ENCODE results near the gene TRIP4.
"Not testable (repeated sequence)": the region's sequence is repeated elsewhere in the genome, so short reads cannot be mapped to it uniquely, and the experiment has no call there.

TRIP4 gene

DNA sequence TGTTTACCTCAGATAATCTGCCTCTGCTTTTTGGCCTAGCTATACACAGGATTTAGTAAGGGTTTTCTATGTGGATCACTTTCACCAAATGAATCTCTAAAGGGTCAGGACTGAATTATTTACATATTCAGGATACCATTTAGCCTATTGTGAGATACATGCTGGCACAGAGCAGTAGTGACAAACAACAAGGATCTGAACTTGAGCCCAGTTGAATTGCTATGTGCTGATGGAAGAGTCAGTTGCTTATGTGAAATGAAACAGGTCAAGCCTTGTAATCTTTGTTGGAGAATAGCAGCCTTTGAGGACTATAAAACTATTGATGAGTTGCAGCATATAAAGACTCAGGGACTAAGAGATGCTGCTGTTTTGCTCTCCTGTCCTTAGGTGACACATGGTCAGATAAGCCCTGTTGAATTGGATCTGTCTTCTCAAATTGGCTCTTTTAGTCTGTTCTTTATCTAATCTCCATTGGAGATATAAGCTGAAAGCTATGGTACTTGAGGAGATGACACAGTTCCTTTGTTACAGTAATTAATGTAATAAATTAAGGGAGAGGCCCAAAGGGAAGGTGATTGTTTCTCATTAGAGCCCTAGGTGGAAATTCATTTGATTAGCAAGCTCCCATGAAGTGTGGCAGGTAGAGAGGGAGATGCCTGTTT is 103.1 kb downstream of the TRIP4 start:
- DNase-seq, result no peak

DNA sequence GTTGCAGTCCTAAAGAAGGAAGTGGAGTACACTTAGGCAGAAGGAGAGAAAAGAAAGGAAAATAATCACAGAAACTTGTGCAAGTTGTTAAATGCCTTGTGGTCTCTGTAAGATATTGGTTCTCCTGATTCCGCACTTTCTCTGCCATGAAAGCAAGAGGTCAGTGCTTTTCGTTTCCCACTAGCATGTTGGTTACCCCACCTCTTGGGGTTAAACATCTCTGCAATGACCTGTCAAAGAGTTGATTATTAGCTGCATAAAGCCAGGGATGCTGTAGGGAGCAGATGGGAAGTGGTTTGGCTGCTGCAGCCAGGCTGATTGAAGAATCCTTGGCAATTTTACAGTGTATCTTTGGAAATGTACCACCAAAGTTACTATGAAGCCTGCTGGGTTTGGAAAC is 106.0 kb downstream of the TRIP4 start:
- DNase-seq, result no peak

DNA sequence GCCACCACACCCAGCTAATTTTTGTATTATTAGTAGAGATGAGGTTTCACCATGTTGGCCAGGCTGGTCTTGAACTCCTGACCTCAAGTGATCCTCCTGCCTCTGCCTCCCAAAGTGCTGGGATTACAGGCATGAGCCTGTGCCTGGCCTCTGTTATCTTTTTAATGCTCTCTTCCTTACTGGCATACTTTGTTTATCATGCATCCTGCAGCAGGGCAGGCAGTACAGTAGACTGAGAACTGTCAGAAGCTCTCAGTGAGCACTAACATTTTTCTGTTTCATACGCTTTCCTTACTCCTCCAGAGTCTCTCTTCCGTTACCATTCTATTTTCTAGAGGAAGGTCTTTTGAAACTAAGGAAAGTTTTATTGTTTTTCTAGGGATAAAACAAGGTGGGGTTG is 108.3 kb downstream of the TRIP4 start:
- not testable (repeated sequence) for DNase-seq

DNA sequence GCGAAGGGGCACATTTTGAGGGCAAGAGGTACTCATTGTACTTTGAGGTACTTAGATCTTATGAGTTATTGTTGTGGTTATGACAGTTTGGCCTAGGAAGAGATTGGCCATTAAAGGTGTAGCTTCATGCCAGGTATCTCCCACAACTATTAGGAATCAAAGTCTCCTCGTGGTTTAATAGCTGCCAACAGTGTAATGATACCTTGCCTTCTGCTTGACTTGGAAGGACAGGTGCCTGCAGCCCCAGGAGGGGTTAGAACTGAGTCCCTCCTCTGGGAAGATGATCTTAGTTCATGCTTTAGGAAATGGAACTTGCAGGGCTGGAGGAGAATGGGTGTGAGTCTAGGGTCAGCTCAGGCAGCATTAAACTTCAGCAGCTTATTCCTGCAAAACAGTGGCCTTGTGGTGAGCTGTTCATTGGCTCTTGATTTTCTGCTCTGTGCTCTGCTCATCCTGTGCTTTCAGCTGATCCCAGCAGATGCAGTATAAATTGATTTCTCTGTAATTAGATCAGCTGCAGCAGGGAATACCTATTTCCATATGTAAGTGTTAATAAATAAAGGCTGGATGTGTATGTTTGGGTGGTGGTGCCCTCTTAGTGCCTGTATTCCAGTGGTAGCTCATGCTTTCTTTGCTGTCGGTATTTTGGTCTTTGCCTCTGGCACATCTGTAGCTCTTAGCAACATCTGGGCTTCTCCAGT is 113.2 kb downstream of the TRIP4 start:
- DNase-seq, result no peak

DNA sequence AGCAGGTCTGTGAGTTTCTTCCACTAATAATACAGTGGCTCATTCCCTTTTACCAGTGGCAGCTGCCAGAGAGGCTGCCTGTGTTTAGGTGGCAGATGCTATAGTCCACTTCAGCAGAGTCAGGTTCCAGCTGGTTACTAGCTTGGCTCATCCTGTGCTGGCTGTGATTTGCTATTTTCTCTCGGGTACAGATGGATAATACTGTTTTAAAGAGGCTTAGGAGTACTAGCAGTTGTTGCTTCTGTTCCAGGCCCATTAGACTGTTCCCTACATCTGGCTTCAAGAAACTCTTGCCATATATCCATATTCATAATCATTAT is 113.7 kb downstream of the TRIP4 start:
- no peak for DNase-seq

DNA sequence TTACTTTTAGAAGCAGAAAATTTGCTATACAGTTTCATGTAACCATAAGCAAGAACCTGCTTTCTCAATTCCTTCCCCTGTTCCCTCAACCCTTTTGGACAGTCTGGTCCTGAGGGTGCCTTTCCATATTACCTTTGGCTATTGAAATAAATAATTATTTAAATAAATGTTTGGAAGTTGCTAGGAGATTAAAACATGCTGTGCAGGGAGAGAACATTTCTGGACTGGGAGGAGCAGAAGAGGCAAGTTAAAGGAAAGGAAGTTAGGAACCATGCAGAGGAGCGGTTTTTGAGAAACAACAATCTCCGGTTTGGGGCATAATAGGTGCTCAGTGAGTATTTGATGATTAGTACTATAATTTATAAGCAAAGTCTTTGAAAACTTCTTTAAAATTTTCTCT is 114.5 kb downstream of the TRIP4 start:
- no peak for DNase-seq

DNA sequence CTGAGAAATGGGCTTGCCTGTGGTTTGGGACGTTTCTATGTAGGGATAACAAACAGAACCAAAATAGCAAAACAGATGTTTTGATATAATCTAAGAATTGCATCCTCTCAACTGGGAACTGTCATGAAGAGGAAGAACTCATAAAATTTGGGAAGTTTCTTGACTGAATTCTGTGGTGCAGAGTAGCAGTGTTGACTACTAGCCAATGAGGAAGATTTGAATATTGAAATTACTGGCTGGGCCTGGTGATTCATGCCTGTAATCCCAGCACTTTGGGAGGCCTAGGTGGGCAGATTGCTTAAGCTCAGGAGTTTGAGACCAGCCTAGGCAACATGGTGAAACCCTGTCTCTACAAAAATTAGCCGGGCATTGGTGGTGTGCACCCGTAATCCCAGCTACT is 114.9 kb downstream of the TRIP4 start:
- DNase-seq, result peak; percentile 27

DNA sequence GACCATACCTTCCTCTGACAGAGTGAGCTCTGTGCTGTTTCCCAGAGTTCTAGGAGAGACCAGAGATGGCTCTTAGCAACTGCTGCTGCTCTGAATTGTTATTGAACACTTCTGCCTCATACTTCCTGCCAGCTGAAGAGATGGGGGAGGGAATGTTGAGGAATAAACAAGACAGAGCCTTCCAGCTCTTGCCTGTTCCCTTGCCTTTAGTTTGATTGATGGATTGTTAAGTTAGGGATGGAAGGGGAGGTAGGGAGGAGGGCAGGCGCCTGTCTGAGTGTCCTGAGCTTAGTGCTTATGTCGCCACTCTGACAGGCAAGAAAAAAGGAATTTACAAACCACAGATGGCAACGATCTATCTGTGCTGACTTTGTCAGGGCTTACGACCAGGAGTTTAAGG is 115.6 kb downstream of the TRIP4 start:
- DNase-seq, result no peak

DNA sequence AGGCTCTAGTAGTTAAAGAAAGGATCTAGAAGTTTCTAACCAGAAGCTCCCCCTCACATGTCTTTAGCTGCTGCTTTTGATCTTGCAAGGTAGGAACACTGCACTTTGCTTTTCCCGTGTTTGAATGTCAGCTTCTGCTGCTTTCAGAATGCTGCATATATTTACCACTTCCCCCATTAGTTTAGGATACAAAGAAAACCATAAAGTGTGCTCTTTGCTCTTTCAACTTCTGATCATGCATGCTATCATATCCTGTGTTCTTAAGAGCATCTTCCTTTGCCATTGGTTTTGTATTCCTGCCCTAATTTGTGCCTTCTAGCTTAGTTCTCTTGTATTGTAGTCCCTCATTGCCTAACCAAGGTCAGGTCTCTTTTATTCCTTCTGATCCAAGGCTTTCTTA is 116.0 kb downstream of the TRIP4 start:
- DNase-seq, result no peak
